Right ventricle myocardium inferior (tissue), 1 donor: ENCODE data around the gene KRTAP2-4. TPM values are rescaled to one million over a fixed set of nuclear protein-coding genes. Genes with fewer than 3 reads are reported as not detected.
"Not testable (repeated sequence)": the region's sequence is repeated elsewhere in the genome, so short reads cannot be mapped to it uniquely, and the experiment has no call there.

Experiments
- ATAC-seq: fragments of 200-7000 bp; cut with Tn5 transposase; one replicate; pipeline ENCODE4 v1.9.1; 2020; ENCODE audit warnings: mild to moderate bottlenecking, moderate library complexity
- DNase-seq: peaks from one replicate; pipeline ENCODE4 v3.0.0; 2021; ENCODE audit errors: missing footprints
- intact Hi-C: fragments of 100-400 bp; cut with DNase I; formaldehyde crosslinking; loops from one replicate; pipeline ENCODE4 v1.11.0; 2022
- long read RNA-seq: library from polyadenylated mRNA; unstranded; transcript quantifications from one replicate; pipeline ENCODE4 v2.0.0, GENCODE V29; 2021
- total RNA-seq: library from RNA; stranded (reverse); fragmentation: NEBNext Ultra II Directional; extraction: Animal tissue kit (Norgen Biotek cat#: 25700); gene quantifications from one replicate; pipeline ENCODE4 v1.2.1, GENCODE V29; 2021
- donor health status: DM: no; HTN: yes; CAD: no; lungs with severe emphysema.

Gene KRTAP2-4, protein sequence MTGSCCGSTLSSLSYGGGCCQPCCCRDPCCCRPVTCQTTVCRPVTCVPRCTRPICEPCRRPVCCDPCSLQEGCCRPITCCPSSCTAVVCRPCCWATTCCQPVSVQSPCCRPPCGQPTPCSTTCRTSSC
- not detected for total RNA-seq
- long read RNA-seq, result 0 reads

DNA sequence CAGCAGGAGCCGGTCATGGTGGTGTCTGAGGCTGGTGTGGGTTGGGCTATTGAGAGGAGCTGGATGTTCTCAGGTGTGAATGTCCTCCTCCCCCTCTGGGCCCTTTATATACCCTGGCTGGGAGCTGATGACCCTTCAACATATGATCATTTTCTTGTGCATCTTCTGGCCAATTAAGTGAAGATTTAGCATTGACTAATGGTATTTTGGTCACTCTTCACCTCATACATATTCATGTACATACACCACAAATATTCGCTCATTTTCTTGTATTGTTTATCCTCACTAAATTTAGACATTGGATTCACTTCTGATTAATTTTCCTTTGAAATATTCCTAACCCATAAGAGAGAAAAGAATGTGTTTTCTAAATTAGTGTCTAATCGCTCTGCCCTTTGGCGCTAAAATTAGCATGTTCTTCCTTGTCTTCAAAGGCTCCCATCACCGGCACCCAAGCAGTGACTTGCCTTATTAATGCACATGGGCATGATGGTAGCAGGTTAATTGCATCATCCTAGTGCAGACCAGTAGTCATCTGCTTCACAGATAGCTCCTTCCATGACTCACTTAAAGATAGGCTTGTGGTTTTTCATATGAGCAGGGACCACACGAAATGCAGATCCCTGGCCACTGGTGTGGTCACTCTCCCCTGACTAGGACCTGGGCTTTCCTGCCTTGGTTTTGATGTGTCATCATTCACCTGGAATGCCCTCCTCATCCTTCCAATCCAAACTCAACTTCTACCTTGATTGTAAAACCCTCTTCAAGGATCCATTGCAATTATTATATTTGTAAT, at the start of gene KRTAP2-4:
TSS of gene KRTAP2-4 (minus strand) at position 51 of the 796 bp plus-strand sequence. CDS start at position 17, 34 bp downstream.
- DNase-seq, result no peak
- ATAC-seq, result no peak
- intact Hi-C loops, result no loop called here

DNA sequence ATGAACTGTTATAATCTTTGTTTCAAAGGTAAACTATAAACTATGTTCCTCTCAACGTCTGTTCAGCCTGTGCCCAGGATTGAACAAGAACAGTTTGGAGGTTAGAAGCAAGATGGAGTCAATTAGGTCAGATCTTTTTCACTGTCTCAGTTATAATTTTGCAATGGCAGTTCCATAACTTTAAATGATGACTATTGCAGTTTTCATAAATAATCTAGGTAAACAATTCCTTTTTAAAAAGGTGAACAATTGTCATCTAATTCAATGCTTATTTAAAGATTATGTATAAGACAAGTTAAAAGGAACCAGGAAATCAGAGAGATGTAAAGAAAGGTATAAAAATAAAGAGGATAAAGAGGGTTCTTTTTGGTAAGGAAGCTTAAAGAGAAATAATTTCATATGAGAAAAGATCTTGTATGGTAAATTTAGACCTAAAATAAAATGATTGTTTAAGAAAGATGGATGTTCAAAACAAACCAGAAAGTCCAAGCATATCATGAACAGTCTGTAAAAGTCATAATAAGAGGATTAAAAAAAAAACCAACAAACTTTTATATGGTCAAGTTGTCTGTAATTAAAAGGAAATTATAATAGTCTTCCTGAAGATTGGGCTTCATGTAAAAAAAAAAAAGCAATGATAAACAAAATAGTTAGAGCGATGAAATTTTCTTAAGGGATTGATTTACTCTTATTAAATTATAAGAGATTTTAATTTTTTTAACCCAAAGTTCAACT, 45.6 kb upstream of the KRTAP2-4 start:
- DNase-seq (no peak), ATAC-seq (no peak)
- intact Hi-C loops, result no loop called here

DNA sequence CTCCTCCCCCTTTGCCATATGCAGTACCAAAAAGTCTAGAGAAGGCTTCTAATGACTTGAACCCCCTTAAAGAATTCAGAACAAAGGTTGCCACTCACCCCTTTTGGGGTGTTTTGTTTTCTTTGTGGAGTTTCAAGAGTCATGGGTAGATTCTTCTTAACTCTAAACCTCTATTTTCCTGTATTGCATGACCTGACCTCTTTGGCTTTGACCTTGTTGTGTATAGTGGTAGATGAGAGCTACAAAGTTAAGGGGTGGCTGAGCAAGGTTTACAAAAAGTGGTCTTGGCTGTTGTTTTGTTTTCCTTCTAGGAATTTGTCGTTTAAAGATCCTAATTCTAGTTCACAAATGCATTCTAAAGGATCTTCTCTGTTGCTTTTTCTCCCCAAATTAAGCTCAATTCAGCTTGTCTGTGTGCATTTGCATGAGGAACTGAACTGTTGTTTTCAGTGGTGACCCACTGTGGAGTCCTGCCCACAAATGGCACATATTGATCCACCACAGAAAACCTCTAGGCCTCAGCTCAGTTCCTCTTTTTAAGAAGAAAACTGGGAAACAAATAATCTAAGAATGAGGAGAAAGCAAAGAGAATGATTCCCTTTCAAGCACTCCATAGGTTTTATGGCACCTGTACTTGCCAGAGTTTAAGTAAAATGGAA, 43.2 kb upstream of the KRTAP2-4 start:
- ATAC-seq, intact Hi-C loops, DNase-seq: not testable (repeated sequence)

DNA sequence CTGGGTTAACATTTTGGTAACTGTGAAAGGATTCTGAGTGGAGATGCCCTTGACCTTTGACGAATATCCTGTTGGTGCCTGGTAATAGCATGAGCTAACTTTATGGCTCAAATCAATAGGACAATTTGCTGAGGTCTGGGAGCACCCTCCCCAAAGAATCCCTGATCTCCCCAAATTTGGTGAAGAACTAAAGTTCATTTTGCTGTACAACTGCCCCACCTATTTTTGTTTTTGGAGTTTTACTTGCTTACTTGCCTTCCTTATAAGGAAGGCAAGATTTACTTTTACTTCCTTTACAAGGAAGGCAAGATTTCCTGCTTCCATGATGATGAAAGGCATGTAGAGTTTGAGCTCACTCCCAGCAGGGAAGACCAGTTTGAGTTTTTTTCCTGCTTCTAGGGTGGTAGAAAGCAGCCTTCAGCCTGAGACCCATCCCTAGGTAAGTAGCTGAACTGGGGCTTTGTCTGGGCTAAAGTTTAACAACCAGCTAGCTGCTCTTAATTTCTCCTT, 42.3 kb upstream of the KRTAP2-4 start:
- DNase-seq (no peak), ATAC-seq (no peak)
- intact Hi-C loops, result no loop called here

DNA sequence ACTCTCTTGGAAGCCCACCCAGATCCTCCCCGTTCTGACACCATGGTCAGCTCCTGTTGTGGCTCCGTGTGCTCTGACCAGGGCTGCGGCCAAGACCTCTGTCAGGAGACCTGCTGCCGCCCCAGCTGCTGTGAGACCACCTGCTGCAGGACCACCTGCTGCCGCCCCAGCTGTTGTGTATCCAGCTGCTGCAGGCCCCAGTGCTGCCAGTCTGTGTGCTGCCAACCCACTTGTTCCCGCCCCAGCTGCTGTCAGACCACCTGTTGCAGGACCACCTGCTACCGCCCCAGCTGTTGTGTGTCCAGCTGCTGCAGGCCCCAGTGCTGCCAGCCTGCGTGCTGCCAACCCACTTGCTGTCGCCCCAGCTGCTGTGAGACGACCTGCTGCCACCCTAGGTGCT, 39.7 kb upstream of the KRTAP2-4 start, which contains the start of gene KRTAP4-9:
TSS of gene KRTAP4-9 (plus strand) at position 43 of the 400 bp plus-strand sequence. CDS start at position 43, 0 bp downstream.
- intact Hi-C loops, ATAC-seq, DNase-seq: not testable (repeated sequence)

DNA sequence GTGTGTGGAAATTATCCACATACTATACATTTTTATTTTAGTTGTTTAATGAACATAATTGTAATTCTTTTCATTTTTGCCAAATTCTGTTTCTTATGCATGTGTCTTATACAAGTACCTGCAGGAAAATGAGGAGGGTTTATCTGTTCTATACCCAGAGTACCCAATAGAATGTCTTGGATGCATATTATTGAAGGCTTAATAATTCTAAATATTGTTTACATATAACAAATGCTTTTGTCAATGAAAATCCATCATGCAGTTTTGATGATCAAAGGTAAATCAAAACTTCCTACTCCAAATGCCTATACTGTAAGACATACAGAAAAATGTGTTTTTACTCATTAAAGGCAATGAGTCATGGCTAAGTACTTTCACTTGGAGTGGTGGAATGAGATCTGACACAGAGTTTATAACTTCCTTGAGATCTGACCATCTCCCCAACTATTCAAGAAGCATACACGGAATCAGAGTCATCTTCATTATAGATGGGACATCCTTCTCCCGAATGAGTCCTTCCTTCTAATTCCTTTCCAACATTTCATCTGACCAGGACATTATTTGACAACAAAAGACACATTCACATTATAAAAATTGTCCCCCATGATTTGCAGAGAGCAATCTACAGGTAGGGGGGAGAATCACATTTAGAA, 38.8 kb upstream of the KRTAP2-4 start:
- ATAC-seq, intact Hi-C loops, DNase-seq: not testable (repeated sequence)

DNA sequence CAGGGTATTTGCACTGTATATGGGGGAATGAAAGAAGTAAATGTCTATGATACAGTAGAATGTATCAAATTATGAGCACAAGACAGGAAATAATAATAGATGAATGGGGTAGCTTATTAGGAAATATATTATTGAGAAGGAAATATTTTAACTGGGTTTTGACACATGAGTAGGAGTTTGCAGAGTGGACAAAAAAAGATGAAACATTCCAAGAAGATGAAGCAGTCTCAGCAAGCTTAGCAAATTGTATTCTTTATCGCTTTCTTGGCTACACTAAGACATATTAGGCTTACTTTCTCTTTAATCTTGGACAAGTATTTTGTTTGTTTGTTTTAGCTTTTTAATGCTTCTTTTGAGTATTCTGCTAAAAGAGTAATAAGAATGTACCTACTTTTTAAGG, 38.2 kb upstream of the KRTAP2-4 start:
- no peak for ATAC-seq
- DNase-seq, result no peak
- intact Hi-C loops, result no loop called here

DNA sequence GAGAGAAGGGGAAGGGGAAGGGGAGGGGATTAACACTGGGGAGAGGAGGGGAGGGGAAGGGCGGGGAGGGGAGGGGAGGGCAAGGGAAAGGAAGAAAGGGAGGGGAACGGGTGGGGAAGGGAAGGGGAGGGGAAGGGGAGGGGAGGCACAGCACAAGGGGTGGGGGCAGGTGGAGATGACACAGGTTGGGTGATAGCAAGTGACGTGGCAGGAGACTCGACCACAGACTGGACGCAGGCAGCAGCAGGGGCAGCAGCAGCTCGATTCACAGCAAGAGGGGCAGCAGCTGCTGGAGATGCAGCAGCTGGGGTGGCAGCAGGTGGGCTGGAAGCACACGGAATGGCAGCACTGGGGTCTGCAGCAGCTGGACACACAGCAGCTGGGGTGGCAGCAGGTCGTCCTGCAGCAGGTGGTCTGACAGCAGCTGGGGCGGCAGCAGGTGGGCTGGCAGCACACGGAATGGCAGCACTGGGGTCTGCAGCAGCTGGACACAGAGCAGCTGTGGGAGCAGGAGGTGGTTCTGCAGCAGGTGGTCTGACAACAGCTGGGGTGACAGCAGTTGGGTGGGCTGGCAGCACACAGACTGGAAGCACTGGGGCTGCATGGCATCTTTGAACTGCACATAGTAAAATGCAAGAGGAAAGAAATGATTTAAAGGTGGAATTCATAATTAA, 36.0 kb upstream of the KRTAP2-4 start, which contains the start of gene KRTAP4-16:
TSS of gene KRTAP4-16 (minus strand) at position 624 of the 674 bp plus-strand sequence. CDS start at position 624, 0 bp downstream.
- no peak for ATAC-seq
- no peak for DNase-seq
- intact Hi-C loops, result no loop called here

DNA sequence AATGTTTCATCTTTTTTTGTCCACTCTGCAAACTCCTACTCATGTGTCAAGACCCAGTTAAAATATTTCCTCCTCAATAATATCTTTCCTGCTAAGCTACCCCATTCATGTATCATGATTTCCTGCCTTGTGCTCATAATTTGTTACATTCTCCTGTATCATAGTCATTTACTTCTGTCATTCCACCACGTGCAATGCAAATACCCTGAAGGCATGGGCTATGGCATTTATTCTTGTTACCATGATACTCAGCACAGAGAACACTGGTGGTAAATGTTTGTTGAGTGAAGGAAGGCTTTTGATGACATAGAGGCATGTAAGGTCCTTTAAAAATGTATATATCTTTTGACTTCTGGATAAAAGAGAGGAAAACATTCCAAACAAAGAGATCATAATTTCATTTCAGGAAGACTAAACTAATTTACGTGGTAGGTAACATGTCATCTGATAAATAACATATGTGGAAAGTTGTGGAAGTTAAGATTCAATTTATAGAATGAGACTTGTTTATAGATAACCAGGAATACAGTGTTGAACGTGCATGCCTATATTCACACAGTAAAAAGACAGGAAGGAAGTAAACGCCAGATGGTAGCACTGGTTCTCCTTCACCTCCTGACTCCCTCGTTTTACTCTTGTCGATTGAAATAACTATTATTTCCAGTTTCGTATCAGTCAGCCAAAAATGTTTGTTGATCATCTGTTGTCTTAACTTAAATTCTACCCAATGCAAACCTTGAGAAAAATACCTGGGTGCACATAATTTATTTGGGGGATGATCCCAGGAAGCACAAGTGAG, 34.2 kb upstream of the KRTAP2-4 start:
- intact Hi-C loops, DNase-seq, ATAC-seq: not testable (repeated sequence)

DNA sequence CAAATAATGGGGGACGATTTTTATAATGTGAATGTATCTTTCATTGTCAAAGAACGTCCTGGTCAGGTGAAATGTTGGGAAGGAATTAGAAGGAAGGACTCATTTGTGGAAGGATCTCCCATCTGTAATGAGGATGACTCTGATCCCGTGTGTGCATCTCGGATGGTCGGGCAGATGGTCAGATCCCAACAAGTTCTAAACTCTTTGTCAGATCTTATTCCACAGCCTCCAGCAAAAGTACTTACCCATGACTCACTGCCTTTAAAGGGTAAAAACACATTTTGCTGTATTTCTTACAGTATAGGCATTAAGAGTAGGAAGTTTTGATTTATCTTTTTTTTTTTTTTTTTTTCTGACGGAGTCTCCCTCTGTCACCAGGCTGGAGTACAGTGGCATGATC, 32.8 kb upstream of the KRTAP2-4 start:
- intact Hi-C loops, result no loop called here
- ATAC-seq (no peak), DNase-seq (no peak)

DNA sequence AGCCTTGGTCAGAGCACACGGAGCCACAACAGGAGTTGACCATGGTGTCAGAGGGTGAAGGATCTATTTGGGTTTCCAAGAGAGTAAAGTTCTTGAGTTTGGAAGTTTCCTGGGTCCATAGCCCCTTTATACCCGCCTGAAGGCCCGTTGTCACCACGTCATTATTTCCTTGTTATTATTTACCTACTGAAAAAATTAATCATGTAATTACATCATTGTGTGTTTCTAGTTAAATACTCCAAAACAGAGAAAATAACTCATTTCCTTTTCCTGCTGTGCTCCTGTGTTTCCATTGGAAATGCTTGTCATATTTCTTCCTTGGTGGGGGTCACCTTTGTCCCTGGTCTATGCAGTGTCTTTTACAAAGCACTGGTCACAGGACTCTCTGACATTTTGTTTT, 32.4 kb upstream of the KRTAP2-4 start, which contains the start of gene KRTAP4-8:
TSS of gene KRTAP4-8 (minus strand) at position 101 of the 400 bp plus-strand sequence. CDS start at position 43, 58 bp downstream.
- ATAC-seq, result no peak
- intact Hi-C loops, result no loop called here
- no peak for DNase-seq

DNA sequence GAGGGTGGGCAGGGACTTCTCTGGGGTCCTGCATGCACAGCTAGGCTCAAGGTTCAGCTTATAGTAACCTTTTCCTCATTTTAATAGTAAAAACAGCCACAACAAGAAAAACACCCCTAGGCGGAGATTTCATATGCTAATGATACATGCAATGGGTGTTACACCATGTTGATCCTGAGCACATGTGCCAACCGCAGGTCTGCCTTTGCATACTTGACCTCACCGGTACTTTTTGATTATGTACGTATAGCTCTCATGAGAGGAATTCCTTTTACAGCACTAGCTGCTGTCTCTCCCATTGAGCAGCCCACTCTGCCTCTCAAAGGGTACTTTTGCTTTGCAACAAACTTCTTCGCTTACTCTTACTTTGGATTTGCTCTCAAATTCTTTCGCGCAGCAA, 30.4 kb upstream of the KRTAP2-4 start:
- intact Hi-C loops, result no loop called here
- ATAC-seq (no peak), DNase-seq (no peak)

DNA sequence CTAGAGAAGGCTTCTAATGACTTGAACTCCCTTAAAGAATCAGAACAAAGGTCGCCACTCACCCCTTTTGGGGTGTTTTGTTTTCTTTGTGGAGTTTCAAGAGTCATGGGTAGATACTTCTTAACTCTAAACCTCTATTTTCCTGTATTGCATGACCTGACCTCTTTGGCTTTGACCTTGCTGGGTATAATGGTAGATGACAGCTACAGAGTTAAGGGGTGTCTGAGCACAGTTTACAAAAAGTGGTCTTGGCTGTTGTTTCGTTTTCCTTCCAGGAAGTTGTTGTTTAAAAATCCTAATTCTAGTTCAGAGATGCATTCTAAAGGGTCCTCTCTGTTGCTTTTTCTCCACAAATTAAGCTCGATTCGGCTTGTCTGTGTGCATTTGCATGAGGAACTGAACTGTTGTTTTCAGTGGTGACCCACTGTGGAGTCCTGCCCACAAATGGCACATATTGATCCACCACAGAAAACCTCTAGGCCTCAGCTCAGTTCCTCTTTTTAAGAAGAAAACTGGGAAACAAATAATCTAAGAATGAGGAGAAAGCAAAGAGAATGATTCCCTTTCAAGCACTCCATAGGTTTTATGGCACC, 23.2 kb upstream of the KRTAP2-4 start:
- ATAC-seq, intact Hi-C loops, DNase-seq: not testable (repeated sequence)

DNA sequence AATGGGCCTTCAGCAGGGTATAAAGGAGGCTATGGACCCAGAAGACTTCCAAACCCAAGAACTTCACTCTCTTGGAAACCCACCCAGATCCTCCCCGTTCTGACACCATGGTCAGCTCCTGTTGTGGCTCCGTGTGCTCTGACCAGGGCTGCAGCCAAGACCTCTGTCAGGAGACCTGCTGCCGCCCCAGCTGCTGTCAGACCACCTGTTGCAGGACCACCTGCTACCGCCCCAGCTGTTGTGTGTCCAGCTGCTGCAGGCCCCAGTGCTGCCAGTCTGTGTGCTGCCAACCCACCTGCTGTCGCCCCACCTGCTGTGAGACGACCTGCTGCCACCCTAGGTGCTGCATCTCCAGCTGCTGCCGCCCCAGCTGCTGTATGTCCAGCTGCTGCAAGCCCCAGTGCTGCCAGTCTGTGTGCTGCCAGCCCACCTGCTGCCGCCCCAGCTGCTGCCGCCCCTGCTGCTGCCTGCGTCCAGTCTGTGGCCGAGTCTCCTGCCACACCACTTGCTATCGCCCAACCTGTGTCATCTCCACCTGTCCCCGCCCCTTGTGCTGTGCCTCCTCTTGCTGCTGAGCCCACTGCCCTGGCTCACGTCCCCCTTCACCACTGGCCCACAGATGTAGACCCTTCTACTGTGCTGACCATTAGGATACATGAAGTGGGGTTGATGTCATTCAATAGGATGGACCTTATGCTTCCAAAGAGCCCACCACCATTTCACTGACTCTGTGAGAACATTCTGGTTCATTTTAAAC, 18.6 kb upstream of the KRTAP2-4 start, which contains the start of gene KRTAP4-7:
TSS of gene KRTAP4-7 (plus strand) at position 51 of the 757 bp plus-strand sequence. CDS start at position 108, 57 bp downstream.
- ATAC-seq, intact Hi-C loops, DNase-seq: not testable (repeated sequence)

DNA sequence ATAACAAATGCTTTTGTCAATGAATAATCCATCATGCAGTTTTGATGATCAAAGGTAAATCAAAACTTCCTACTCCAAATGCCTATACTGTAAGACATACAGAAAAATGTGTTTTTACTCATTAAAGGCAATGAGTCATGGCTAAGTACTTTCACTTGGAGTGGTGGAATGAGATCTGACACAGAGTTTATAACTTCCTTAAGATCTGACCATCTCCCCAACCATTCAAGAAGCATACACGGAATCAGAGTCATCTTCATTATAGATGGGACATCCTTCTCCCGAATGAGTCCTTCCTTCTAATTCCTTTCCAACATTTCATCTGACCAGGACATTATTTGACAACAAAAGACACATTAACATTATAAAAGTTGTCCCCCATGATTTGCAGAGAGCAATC, 17.7 kb upstream of the KRTAP2-4 start:
- ATAC-seq, DNase-seq, intact Hi-C loops: not testable (repeated sequence)
